Measurements from ENCODE around the gene CCNY.

CCNY gene

DNA sequence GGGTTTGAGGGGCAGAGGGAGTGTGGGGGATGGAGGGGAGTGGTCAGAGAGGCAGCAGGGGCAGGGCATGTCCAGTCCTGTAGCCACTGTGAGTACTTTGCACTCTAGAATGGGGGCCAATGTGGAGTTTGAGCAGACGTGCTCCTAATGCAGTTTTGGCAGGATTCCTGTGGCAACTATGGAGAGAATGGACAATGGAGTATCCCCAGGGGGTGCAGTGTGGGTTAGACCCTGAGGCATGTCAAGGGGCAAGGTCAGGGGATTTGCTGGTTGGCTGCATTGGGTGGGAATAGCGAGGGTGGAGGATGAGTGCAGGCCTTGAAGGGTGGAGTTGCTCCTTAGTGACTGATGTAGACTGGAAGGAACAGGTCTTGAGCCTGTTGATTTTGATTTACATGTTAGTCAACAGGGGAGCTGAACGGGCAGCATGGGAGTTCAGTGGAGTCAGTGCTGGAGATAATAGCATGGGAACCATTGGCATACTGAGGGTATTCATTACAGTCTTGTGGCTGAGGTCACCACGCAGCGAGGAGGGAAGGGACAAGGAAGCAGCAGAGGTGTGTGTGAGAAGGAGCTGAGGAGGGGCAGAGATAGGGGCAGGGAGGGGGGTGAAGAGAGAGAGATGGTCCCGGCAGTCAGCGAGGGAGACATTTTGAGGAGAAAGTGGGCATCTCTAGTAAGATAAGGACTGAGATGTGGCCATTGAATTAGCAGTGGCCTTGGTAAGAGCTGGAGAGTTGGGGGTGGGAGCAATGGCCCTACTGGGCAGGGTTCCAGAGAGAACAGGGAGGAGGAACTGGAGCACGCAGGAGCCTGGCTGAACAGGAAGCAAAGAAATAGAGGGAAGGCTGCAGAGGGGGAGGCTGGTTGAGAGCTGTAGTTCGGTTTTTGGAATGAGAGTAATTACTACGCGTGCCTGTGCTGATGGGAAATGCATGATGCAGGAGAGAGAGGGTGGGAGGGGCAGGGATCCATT lies 112.7 kb downstream of the CCNY start:
- in situ Hi-C loops (cut with HindIII; ENCODE audit: low sequenced_read_pairs) = no loop called here

DNA sequence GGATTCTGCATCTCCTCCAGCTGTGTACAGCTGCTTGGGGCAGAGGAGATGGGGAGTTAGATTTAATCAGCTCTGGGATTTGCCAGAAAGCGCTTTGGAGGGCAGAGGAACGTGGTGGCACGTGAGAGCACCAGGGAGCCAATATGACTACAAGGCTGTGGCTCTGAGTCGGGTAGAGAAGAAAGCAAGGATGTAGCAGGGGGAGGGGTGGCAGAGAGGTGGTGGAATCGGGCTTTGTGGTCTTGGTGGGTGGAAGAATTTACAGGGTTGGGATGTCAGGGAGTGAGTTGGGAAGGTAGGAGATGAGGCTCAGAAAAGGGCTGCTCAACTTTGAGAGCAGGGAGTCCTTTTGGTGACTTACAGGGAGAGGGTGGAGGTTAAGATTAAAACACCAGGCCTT lies 113.6 kb downstream of the CCNY start:
- in situ Hi-C loops (cut with HindIII; ENCODE audit: low sequenced_read_pairs) = no loop called here

DNA sequence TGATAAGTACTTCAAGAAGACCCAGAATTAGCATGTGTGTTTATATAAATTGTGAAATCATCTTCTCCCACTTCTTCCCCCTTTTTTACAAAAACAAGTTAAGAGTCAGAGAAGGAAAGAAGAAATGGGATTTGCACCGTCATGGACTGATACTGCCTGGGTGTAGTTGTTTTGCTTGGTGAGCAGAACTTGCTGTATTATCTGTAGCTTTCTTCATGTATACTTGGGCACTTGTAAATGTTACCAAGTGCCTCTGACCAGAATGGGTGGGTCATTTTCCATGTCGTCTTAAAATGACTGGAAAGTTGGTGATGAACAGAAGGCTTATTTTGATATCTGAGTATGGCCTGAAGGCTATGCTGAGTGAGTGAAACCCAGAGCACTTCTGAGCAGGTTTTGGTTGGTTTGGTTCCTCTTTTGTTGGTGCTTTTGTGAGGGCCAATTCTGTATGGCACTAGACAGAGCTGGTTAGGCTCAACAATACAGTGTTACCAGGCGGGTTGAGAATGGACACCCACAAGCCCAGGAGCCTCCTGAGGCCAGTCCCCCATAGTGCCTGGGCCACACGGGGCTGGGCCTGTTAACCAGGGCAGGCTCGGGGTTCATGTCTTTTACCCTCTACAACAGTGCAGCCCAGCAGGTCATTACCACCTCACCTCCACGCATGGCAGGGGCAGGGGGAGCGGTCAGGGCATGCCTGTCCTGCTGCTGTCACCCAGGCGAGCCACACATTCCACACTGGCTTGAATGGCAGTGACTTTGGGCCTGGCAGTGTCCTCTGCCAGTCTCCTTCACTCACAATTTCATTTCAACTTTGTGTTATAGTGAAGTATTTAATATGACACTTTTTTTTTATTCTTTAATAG lies 115.1 kb downstream of the CCNY start:
- in situ Hi-C loops (cut with HindIII; ENCODE audit: low sequenced_read_pairs) = no loop called here

DNA sequence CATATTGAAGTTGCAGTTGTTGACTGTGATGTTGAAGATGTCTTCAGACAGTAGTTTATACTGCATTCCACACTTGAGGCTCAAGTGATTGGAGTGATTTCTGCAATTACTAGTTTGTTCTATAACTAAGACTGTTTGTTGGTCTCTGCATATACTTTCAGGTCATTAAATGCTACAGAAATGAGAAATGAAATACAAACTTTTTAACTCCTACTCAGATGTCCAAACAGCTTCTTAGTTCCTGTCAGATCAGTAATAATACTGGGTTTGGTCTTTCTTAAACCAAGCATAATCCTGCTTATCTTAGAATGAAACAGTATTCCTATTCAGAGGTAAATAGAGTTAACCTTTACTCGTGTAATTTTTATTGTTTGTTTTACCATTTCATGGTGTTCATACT lies 115.9 kb downstream of the CCNY start:
- in situ Hi-C loops (cut with HindIII; ENCODE audit: low sequenced_read_pairs) = no loop called here

DNA sequence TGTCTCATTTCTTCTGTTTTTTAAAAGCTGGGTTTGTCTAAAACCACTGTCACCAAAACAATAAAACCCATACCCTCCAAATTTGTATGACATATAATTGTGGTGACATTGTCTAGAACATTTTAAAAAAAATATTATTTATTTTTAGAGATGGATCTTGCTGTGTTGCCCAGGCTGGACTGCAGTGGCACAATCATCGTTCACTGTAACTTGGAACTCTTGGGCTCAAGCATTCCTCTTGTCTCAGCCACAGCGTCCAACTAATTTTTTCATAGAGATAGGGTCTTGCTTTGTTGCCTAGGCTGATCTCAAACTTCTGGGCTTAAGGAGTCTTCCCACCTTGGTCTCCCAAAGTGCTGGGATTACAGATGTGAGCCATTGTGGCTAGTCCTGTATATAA lies 116.5 kb downstream of the CCNY start:
- in situ Hi-C loops (cut with HindIII; ENCODE audit: low sequenced_read_pairs) = no loop called here

DNA sequence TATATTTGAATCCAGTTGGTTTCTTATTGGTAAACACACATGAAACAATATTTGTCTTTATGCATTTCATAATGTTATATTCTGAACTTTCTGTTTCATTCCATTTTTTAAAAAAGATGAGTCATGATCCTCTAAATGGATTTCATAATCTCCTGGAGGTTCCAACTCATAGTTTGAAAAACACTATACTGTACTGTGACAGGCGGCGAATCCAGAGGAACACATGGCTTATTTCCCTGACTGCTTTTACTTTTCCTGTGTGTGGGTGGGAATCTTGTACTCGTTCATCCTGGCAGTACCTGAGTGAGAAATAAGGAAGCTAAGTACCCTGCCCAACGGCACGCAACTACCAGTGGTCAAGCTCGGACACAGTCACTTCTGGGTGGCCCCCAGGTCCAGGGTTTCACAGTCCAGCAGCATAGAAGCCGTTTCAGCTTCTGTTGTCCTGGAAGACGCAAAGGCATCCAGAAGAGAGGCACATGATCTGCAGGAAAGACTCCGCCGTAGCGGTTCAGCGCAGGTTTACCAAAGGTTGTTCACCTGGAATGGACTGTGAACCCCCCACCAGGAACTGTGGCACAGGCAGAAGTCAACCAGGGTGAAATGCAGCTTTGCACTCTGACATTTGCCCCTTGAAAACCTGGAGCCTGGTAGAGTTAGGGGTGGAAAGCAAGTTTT lies 117.7 kb downstream of the CCNY start:
- in situ Hi-C loops (cut with HindIII; ENCODE audit: low sequenced_read_pairs) = no loop called here

DNA sequence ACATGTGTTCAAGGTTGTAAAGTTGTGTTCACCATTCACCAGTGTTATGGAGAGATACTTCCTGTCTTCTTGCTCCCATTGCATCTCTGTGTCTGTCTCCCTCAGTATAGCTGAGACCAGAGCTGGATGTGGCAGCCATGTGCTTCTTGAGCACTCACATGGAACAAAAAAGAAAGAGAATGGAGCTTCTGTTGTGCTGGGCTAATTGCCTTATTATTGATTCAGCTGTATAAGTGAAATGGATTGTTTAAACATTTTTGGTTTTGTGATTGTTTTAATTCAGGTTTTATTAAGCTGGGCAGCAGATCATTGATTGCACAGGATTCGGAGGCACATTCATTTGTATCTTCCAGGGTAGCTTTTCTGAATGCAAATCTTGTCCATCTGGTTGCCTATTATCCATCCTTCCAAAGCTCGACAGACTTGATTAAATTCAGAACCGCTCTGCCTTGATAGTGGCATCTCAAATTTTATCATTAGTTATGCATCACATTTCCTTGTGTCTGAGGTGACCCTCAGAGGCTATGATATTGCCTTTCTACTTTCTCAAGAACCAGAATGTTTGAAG lies 119.9 kb downstream of the CCNY start:
- in situ Hi-C loops (cut with HindIII; ENCODE audit: low sequenced_read_pairs) = no loop called here

DNA sequence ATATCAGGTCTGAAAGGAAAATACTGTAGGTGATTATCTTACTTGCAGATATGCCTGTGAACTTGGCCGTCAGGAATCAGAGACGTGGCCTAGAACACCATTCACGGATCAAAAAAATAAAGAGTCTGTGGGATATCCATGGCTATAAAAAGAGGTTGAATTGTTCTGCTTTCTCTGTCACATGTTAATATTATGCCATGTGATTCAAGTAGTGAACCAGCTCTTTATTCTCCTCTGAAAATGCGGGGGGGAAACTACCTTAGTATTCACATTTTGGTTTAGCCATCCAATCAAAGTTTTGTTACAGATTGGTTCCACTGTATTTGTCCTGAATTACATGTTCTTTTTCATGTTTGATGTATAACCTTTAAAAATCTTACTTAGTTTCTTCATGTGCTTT lies 120.5 kb downstream of the CCNY start:
- in situ Hi-C loops (cut with HindIII; ENCODE audit: low sequenced_read_pairs) = no loop called here

DNA sequence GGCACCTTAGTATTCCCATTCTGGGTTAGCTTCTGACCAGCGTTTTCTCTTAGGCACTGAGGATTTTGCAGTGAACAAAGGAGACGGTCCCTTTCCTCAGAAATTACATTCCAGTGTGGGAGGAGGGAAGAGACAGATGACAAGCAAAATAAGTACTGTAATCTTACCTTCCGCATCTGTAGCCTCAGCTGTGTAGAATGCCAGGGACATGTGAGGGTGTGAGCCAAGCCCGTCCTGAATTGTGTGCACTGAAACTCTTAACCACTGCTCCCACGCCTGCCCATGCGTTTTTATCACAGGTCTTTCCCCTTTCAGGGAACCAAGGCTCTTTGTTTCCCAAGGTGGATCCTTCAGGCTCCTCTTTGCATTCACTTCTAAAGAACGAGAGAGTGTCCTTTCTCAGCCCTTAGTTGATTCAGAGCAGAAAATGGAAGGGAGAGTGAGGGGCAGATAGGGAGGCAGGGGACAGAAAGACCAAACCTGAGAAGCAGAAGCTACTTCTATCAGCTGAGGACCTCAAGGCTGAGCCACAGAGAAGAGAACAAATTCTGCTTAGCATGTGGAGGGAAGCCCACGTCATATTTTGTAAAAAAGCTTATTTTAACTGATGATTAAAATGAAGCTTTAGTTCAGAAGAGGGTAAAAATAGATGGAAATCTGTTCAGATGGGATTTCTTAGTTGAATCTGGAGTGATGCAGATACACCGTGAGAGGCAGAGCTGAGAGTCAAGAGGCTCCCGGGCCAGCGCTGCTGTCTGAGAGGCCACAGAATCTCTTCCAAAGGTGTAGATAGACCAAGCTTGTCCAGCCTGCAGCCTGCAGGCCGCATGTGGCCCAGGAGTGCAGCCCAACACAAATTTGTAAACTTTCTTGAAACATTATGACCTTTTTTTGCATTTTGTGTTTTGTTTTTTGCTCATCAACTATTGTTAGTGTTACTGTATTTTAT lies 122.5 kb downstream of the CCNY start:
- in situ Hi-C loops (cut with HindIII; ENCODE audit: low sequenced_read_pairs) = no loop called here

DNA sequence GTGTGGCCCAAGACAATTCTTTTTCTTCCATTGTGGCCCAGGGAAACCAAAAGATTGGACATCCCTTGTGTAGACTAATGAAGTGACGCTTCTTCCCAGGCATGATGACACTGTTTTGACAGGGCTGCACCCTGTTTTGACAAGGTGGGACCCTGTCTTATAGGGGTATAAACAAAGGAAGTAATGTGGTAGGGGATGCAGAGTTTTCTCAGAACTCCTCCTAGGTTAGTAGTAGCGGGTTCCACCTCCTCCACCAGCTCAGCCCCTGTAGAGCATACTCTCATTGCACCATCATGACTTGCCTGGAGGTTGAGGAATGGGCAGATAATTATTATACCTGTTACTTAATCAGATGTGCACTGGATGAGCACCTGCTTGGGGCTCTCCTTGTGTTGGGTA lies 123.1 kb downstream of the CCNY start:
- in situ Hi-C loops (cut with HindIII; ENCODE audit: low sequenced_read_pairs) = no loop called here

DNA sequence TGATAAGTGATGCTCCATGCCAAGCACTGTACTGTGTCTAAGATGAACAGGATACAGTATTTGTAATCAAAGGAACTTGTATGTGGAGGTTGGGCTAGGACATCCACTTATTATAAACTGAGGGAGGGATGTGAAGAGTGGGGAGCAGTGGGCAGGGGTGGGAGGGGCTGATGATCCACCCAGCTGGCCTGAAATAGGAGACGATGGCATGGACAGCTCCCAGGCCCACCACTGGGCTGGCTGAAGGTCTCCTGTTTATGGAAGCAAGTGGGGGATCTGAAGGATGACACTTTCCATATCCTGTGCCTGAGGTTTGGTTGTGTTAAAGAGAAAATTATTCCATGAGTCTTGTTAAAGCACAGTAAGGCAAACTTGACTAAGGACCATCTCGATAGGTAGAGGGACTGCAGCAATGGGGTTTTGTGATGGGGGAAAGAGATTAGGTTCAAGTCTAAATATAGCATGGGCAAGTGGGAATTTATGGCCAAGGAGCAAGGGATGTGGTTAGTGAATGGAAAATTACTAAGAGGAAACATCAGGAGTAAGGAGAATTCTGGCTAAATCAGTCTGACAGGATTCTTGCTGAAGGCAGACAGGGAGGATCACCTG lies 124.6 kb downstream of the CCNY start:
- in situ Hi-C loops (cut with HindIII; ENCODE audit: low sequenced_read_pairs) = loop anchor here (5.0 kb wide), 1 partner anchor 84 kb away; no protein-coding TSS in a partner anchor

DNA sequence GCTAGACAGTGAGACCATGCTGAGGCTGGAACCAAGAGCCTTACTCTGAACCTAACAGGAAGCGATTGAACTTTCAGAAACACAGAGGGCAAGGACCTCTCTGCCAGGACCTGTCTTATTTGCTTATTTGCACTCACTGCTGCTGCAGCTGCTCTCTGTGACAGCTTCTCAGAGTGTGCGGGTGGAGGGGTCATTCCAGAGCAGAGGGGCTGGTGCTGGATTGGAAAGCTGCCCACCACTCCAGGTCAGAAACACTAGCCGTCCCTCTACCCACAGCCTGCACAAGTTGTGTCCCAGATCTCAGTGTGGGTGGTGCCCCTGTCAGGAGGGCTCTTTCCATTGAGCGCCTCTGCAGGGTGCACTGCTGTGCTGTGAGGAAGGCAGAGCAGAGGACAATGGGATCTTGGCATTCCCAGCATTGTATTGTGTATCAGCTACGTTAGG lies 126.2 kb downstream of the CCNY start:
- in situ Hi-C loops (cut with HindIII; ENCODE audit: low sequenced_read_pairs) = loop anchor here (5.0 kb wide), 1 partner anchor 85 kb away; no protein-coding TSS in a partner anchor

DNA sequence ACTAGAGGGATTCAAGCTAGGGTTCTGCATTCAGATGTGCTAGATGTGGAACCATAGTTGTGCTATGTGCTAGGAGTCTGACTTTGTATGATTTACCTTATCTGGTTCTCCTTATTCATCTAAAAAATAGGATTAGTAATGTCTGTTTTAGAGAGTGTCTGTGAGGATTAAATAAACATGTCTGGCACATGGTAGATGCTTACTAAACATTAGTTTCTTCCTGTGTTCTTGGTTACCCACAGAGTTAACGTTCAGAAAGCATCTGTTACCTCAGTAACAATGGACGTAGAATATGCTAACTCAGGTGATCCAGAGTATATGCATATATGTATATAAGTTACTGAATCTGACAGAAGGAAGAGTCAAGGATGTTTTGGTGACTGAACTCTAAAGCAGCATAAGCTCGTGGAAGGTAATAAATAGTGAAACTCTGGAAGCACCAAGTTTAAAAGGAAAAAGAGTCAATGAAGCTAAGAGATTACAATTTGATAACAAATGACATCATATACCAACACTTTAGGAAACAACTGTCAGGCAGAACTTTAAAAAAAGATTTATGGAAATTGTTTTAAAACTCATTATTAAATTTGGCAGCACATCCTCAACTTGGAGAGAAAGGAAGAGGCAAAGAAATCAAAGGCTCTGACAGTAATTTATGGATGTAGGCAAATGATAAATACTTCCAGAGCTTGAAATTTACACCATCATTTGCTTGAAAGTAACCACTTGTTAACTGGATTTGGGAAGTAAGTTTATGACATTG lies 127.0 kb downstream of the CCNY start:
- in situ Hi-C loops (cut with HindIII; ENCODE audit: low sequenced_read_pairs) = loop anchor here (5.0 kb wide), 1 partner anchor 86 kb away; no protein-coding TSS in a partner anchor

DNA sequence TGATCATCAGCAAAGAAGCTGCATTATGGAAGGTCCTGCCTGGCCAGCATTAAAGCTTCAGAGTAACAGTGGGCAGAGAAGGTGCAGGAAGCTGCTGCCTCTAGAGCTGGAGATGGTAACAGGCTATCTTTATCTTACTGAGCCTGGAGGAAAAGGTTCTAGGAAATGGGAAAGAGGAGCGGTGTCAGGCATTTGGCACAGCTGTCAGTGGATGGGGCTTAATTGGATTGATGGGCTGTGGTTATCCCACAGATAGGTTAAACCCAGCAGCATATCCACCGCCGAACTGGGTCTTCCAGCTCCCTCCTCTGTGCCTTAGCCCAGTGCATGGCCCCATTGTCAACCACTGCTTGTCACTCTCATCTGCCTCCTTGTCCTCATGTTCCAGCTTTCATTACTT lies 127.6 kb downstream of the CCNY start:
- in situ Hi-C loops (cut with HindIII; ENCODE audit: low sequenced_read_pairs) = loop anchor here (5.0 kb wide), 1 partner anchor 87 kb away; no protein-coding TSS in a partner anchor

DNA sequence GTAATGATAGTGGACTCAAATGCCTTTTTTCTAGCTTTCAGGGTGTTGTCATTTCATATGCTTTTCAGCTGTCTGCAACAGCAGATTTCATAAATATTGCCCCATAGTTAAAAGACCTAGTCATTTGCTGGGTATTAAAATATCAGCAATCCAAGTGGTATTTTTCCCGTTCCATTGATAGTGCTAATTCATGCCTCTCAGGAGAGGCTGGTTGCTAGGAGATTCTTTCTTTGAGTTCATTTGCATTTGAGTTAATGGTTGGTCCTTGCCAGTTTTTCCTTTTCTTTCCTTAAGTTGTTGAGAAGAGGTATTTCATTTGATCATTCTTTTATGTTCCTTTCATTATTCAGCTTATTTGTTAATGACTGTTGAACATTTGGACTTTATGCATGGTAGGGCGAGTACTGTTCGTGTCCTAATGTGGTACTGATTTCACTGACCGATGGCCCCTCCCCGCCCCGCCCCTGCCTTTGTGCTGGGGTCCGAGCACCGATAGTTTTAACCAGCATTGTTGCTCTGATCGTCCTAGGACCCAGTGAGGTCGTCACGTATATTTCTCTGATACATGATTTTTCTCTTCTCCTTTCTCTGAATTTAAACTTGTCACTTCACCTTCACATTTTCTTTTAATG lies 128.6 kb downstream of the CCNY start:
- in situ Hi-C loops (cut with HindIII; ENCODE audit: low sequenced_read_pairs) = loop anchor here (5.0 kb wide), 1 partner anchor 88 kb away; no protein-coding TSS in a partner anchor

DNA sequence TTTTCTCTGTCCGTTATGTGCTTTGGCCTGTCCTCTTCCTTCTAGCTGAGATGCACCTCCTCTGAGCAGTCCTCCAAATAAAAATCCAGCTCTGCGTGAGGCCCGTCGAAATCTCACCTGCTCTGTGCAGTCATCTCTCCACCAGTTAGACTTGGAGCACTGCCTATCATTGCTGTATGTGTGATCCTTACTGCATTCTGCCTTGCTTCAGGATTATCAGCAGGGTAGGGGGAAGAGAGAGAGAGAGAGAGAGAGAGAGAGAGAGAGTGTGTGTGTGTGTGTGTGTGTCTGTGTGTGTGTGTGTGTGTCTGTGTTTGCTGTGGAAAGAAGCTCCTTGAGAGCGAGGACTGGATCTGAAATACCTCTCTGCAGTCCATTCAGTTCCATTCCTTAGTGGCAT lies 129.4 kb downstream of the CCNY start:
- in situ Hi-C loops (cut with HindIII; ENCODE audit: low sequenced_read_pairs) = no loop called here

DNA sequence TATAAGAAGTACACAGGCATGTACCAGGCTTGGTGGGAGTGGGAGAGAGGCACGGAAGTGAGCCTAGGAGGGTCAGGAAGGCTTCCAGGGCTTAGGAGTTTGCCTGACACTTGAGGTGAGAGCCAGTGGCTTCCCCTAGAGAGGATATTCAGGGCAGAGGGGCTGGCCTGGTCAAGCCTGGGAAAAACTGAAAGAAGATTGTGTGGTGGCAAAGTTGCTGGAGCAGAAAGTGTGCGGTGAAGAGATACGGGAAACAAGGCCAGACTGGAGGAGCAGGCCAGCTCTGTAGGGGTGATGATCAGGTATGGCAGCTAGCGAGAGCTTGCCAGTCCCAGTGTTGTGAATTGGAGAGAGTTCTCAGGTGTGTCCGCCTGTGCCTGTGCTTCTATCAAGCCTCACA lies 129.9 kb downstream of the CCNY start:
- in situ Hi-C loops (cut with HindIII; ENCODE audit: low sequenced_read_pairs) = no loop called here

DNA sequence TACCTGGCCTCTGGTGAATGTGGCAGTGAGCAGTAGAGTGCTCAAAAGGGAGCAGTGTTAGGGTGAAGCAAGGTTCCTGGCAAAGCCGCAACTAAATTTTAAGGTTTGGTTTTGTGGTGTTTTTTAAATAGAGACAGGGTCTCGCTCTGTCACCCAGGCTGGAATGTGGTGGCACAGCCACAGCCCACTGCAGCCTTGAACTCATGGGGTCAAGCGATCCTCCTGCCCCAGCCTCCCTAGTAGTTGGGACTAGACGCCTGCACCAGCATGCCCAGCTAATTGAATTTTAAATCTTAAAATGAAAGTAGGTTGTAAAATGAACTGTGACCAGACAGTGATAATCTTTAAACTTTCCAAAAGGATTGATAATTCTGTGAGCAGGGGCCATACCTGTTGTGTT lies 130.4 kb downstream of the CCNY start:
- in situ Hi-C loops (cut with HindIII; ENCODE audit: low sequenced_read_pairs) = no loop called here
